Measurements from ENCODE around the gene TMEM205. TPM values are rescaled to one million over a fixed set of nuclear protein-coding genes. Genes with fewer than 3 reads are reported as not detected.

TMEM205 gene
- total RNA-seq, 2 donors from 2014 or later = 301 to 343 TPM

GRCh38 chr19:11378319-11379189, 32.5 kb upstream of the TMEM205 start:
- Histone ChIP-seq H3K36me3 (no peaks in the 10 kb centered on the region), H3K9me3 (no peaks in the 10 kb centered on the region), H3K27me3 (no peaks in the 10 kb centered on the region), H3K27ac (peak overlapping the region; percentile 16 to 48), H3K4me3 (no peak overlapping the region), H3K4me1 (peaks cover 0 to 58% of the 10 kb centered on the region in 2 donors)
- TF ChIP-seq CTCF (IDR thresholded peaks at IDR 0.05) = peak; percentile 38 to 66
- DNase-seq (ENCODE audit: low spot score) = no peak

- no peak for TF ChIP-seq CTCF (IDR thresholded peaks at IDR 0.05)
- H3K4me1 ChIP-seq = peaks cover 0 to 51% of the 10 kb centered on the region in 2 donors
- H3K27me3 ChIP-seq = no peaks in the 10 kb centered on the region
- H3K27ac ChIP-seq = peak overlapping the region; percentile 16 to 48
- H3K9me3 ChIP-seq = no peaks in the 10 kb centered on the region
- no peak overlapping the region for H3K4me3 ChIP-seq
- no peak for DNase-seq (ENCODE audit: low spot score)
- no peaks in the 10 kb centered on the region for H3K36me3 ChIP-seq
These were observed 31.7 kb upstream of the TMEM205 start for GRCh38 chr19:11377756-11378155.

- Histone ChIP-seq H3K9me3 (no peaks in the 10 kb centered on the region), H3K36me3 (no peaks in the 10 kb centered on the region), H3K4me1 (peaks cover 0 to 49% of the 10 kb centered on the region in 2 donors), H3K27ac (peak overlapping the region; percentile 30 to 48), H3K4me3 (no peak overlapping the region), H3K27me3 (no peaks in the 10 kb centered on the region)
- no peak for TF ChIP-seq CTCF (IDR thresholded peaks at IDR 0.05)
- DNase-seq (ENCODE audit: low spot score) = no peak
These were observed 31.2 kb upstream of the TMEM205 start for GRCh38 chr19:11377237-11377636.

GRCh38 chr19:11375143-11375948, 29.3 kb upstream of the TMEM205 start:
- Histone ChIP-seq H3K4me1 (peaks cover 0 to 40% of the 10 kb centered on the region in 2 donors), H3K9me3 (no peaks in the 10 kb centered on the region), H3K36me3 (no peaks in the 10 kb centered on the region), H3K4me3 (peak overlapping the region; percentile 33 to 67), H3K27me3 (no peaks in the 10 kb centered on the region), H3K27ac (peak overlapping the region; percentile 74 to 98)
- DNase-seq (ENCODE audit: low spot score) = peak; percentile 67
- TF ChIP-seq CTCF (IDR thresholded peaks at IDR 0.05) = no peak

GRCh38 chr19:11374433-11375142, 28.5 kb upstream of the TMEM205 start, which contains the start of gene SWSAP1:
SWSAP1 (plus strand) TSS chr19:11374666; CDS start chr19:11374681, 15 bp downstream.
- TF ChIP-seq CTCF (IDR thresholded peaks at IDR 0.05) = no peak
- H3K36me3 ChIP-seq = no peaks in the 10 kb centered on the region
- DNase-seq (ENCODE audit: low spot score) = peak; percentile 99
- H3K4me1 ChIP-seq = peaks cover 0 to 40% of the 10 kb centered on the region in 2 donors
- H3K9me3 ChIP-seq = no peaks in the 10 kb centered on the region
- peak within 1 kb of the TSS; percentile 94 to 98 for H3K27ac ChIP-seq
- no peaks in the 10 kb centered on the region for H3K27me3 ChIP-seq
- H3K4me3 ChIP-seq = peak within 1 kb of the TSS; percentile 67 to 71
